Prostate gland (tissue), 2 donors: ENCODE results near the gene SELENOP. TPM values are rescaled to one million over a fixed set of nuclear protein-coding genes. Genes with fewer than 3 reads are reported as not detected.

ENCODE experiments used
- DNase-seq: peaks from one replicate; pipeline ENCODE4 v3.0.0-alpha.2; 2019; ENCODE audit warnings: low spot score
- H3K27ac ChIP-seq, 2 donors: fragments of 200-600 bp; sonication (generic); 2 replicates each; pipeline ENCODE4 v1.5.1; 2017 to 2019
- H3K27me3 ChIP-seq: fragments of 200-600 bp; sonication (generic); replicated peaks from 2 replicates; pipeline ENCODE4 v1.5.1; 2019; ENCODE audit not compliant: insufficient read depth
- H3K36me3 ChIP-seq, 2 donors: fragments of 200-600 bp; sonication (generic); 1 replicate in 1 of 2; 2 replicates in 1 of 2; pipeline versions ENCODE4 v1.5.1 to v1.8.1; 2017 to 2019
- H3K4me1 ChIP-seq: fragments of 200-600 bp; sonication (generic); replicated peaks from 2 replicates; pipeline ENCODE4 v1.5.1; 2019
- H3K4me3 ChIP-seq, 2 donors: fragments of 200-600 bp; sonication (generic); 2 replicates each; pipeline ENCODE4 v1.5.1; 2017 to 2019
- H3K9me3 ChIP-seq: fragments of 200-600 bp; sonication (generic); 2 replicates; pipeline ENCODE4 v1.5.1; 2017
- POLR2A ChIP-seq: fragments of 450-650 bp; IDR thresholded peaks from one replicate; pipeline ENCODE4 v1.6.1; 2016; ENCODE audit warnings: antibody characterized with exemption, mild to moderate bottlenecking
- POLR2AphosphoS5 ChIP-seq: sonication (generic); formaldehyde crosslinking; IDR thresholded peaks from one replicate; pipeline ENCODE4 v1.6.1; 2017; ENCODE audit warnings: antibody characterized with exemption
- WGBS: methylation state at CpG from one replicate; pipeline ENCODE4 v1.1.5; 2018; 5-methylcytosine and 5-hydroxymethylcytosine counted together
- intact Hi-C: fragments of 100-400 bp; cut with DNase I; formaldehyde crosslinking; loops from one replicate; pipeline ENCODE4 v1.14.2; 2022
- total RNA-seq, 2 donors: library from RNA; depleted of rRNA; stranded (reverse); fragments of >200 nt; gene quantifications; one replicate each; pipeline ENCODE4 v1.1.0, GENCODE V29; 2016
- TF ChIP-seq, protein P1 (sequence below), 4 experiments: fragments of 200-600 bp in 2 of 4; fragments of 450-650 bp in 2 of 4; sonication (generic) in 2 of 4; IDR thresholded peaks; 1 replicate in 3 of 4; 2 replicates in 1 of 4; pipeline ENCODE4 v1.5.1; 2016 to 2019; ENCODE audit warnings: antibody characterized with exemption in 4 of 4, mild to moderate bottlenecking in 2 of 4, moderate library complexity in 2 of 4

The SELENOP gene
- total RNA-seq, 2 donors from 2014 or later = 228 to 503 TPM

DNA sequence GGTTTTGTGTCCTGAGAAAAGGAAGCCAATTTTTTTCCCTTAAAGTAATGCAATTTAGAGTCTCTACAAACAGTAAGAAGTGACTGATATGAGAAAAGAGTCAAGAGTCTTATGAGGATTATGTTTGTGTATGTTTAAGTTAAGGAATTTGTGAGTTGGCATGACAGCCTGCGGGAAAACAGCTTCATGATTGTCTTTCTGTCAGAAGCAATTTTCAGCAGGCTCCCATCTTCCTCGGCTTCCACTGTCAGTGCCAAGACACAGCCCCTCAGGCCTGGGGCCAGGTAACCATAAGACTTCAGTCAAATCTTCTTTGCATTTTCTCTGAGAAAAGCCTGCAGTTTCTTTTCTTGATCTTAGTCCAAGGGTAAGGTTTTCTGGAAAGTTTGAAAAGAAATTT is 17.0 kb upstream of the SELENOP start:
- TF ChIP-seq, protein P1, sequence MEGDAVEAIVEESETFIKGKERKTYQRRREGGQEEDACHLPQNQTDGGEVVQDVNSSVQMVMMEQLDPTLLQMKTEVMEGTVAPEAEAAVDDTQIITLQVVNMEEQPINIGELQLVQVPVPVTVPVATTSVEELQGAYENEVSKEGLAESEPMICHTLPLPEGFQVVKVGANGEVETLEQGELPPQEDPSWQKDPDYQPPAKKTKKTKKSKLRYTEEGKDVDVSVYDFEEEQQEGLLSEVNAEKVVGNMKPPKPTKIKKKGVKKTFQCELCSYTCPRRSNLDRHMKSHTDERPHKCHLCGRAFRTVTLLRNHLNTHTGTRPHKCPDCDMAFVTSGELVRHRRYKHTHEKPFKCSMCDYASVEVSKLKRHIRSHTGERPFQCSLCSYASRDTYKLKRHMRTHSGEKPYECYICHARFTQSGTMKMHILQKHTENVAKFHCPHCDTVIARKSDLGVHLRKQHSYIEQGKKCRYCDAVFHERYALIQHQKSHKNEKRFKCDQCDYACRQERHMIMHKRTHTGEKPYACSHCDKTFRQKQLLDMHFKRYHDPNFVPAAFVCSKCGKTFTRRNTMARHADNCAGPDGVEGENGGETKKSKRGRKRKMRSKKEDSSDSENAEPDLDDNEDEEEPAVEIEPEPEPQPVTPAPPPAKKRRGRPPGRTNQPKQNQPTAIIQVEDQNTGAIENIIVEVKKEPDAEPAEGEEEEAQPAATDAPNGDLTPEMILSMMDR (IDR thresholded peaks at IDR 0.05) = no peak
- TF ChIP-seq POLR2A = no peak
- TF ChIP-seq POLR2AphosphoS5 = no peak
- 28% methylated on average over 2 of the region's 2 CpGs for WGBS
- intact Hi-C loops = no loop called here

DNA sequence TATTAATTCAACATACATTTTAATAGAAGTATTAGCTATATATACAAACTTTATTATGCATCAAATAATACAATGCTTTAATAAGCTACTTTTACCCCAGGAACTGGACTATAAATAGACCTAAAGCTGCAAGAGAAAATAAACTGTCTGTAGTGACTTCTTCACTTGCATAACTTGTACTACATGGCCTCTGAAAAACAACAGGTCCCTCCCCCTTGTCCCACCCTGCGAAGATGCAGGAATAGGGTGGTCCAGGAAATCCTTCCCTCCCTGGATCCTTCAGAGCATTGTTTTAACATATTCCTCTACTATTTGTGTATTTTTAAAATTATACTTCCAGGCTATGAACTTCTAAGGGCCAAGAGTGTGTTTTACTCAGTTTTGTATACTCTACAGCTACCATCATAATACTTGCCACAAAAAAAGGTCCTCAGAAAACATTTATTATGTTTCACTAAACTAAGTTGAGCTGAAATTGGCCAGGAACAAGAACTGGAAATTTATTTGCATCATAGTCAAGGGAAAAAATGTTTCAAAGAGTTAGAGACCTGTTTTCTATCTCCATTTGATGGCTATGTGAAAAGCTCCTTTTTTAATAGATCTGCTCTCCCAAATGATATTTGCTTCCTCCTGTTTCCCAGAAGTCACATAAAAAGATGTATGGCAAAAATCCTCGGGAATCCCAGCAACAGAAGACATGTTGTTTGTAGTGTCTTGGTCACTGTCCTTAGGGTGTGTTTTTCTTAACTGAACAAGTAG is 15.2 kb upstream of the SELENOP start:
- Histone ChIP-seq H3K9me3 (no peaks in the 10 kb centered on the region), H3K4me3 (no peak overlapping the region), H3K27me3 (no peaks in the 10 kb centered on the region), H3K36me3 (no peaks in the 10 kb centered on the region), H3K27ac (no peak overlapping the region), H3K4me1 (no peaks in the 10 kb centered on the region)
- intact Hi-C loops = no loop called here
- WGBS = 53% methylated on average over 2 of the region's 2 CpGs
- DNase-seq = no peak
- TF ChIP-seq, protein P1 (IDR thresholded peaks at IDR 0.05) = no peak
- TF ChIP-seq POLR2A (no peak), POLR2AphosphoS5 (no peak)

More for the DNA sequence above, 17.0 kb upstream of the SELENOP start:
- H3K36me3 ChIP-seq = no peaks in the 10 kb centered on the region
- no peak overlapping the region for H3K4me3 ChIP-seq
- no peak for DNase-seq
- no peaks in the 10 kb centered on the region for H3K27me3 ChIP-seq
- no peak overlapping the region for H3K27ac ChIP-seq
- no peaks in the 10 kb centered on the region for H3K4me1 ChIP-seq
- H3K9me3 ChIP-seq = no peaks in the 10 kb centered on the region

DNA sequence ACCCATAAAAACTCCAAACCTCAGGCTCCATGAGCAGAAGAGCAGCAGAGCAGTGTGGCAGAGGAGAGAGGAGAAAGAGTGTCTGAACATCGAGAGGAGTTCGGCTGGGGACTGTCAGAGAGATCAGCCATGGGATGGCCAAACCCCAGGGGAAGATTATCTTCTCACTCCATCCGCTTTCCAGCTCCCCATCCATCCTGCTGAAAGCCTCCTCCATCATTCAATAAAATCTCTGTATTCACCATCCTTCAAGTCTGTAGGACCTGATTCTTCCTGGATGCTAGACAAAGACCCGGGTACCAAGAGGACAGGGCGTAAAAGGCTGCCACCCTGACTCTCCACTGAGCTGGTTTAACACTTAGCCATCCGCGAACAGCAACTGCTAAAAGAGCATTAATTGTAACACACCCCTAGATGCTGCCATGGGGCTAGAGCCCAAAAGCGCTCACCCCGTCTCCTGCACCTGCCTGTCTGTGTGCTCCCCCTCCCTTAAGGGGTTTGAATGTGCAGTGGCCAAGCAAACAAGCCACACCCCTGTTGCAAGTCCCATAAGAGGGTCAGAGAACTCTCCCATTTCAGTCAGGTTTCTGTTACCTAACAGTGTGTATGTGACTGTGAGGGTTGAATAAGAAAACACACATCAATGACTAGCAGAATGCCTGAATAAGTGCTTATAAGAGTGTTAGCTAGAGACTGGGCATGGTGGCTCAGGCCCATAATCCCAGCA is 13.9 kb upstream of the SELENOP start:
- DNase-seq = no peak
- intact Hi-C loops = no loop called here
- 84% methylated on average over 9 of the region's 9 CpGs for WGBS
- TF ChIP-seq POLR2AphosphoS5 (no peak), POLR2A (no peak)
- TF ChIP-seq, protein P1 (IDR thresholded peaks at IDR 0.05) = no peak
- no peaks in the 10 kb centered on the region for H3K36me3 ChIP-seq
- H3K4me3 ChIP-seq = no peak overlapping the region
- no peak overlapping the region for H3K27ac ChIP-seq
- H3K4me1 ChIP-seq = no peaks in the 10 kb centered on the region
- H3K9me3 ChIP-seq = no peaks in the 10 kb centered on the region
- H3K27me3 ChIP-seq = no peaks in the 10 kb centered on the region

DNA sequence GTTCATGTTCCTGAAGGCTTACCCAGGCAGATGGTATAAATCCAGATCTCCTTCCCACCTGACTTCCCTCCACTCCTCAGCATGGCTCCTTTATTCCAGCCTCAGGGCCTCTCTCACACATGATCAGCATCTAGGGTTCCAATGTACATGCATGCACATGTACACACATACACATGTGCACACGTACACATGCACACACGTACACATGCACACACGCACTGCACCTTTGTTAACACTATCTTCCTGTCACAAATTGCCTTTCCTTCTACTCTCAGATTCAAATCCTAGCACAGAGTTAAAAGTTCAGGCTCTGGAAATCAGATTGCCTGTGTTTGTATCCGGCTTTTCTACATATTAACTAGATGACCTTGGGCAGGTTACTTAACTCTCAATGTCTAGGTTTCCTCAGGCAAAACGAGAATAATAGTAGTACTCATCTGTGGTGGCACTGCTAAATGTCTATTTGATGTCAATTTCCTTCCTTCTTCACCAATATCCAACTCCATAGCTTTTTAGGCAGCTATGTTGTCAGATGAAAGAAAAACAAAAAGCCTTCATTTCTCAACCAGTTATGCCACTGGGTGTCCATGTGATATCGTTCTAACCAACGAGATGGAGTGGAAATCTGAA is 12.8 kb upstream of the SELENOP start:
- no peak for DNase-seq
- Histone ChIP-seq H3K36me3 (no peaks in the 10 kb centered on the region), H3K4me3 (no peak overlapping the region), H3K9me3 (no peaks in the 10 kb centered on the region), H3K4me1 (no peaks in the 10 kb centered on the region), H3K27me3 (no peaks in the 10 kb centered on the region), H3K27ac (no peak overlapping the region)
- intact Hi-C loops = no loop called here
- TF ChIP-seq POLR2A (no peak), POLR2AphosphoS5 (no peak)
- TF ChIP-seq, protein P1 (IDR thresholded peaks at IDR 0.05) = no peak
- 87% methylated on average over 7 of the region's 7 CpGs for WGBS
